Middle frontal gyrus (tissue), 1 donor: ENCODE results near the gene CHST4.
"Not testable (repeated sequence)": the region's sequence is repeated elsewhere in the genome, so short reads cannot be mapped to it uniquely, and the experiment has no call there.

Experiments
- DNase-seq: peaks from one replicate; pipeline ENCODE4 v3.0.0-alpha.2; 2015; ENCODE audit warnings: low spot score; ENCODE audit errors: extremely low spot score

CHST4 gene

DNA sequence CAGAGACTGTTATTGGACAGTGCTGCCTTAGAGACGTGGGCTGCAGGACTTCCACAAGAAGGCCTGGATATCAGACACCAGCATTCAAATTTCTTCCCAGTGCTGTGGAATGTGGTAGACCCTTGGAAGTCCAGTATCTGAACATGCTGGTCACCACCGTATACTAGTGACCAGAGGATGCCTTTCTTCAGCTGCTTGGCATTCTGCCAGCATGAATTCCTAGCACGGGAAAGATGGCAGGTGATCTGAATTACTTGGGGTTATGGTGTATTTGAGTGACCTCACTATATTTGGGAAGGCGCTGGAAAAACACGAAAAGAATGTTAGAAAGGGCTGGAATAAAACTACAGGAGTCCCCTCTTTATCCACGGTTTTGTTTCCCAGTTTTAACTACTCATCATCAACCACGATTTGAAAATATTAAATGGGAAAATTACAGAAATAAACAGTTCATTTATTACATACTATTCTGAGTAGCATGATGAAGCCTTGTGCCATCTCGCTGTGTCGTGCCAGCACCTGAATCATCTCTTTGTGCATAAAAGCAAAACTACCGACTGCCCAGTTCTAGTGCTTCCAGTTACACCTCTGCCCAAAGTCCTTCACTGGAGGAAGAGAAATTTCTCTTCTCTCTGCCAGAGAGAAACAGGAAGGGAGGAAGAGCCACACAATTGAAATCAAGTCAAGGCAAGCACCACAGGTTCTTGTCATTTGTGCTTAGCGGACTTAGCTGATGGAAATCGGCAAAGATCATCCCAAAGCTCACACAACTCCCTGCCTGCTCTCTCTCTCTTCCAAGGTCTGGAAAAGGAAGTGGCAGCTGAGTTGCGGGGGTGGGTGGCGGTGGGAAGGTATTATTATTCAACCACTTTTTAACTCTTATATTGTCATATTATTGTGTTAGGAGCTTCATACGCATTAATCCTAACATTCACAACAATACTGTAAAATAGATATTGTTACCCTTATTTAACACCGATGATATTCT is 1.4 kb upstream of the CHST4 start:
- DNase-seq = no peak

DNA sequence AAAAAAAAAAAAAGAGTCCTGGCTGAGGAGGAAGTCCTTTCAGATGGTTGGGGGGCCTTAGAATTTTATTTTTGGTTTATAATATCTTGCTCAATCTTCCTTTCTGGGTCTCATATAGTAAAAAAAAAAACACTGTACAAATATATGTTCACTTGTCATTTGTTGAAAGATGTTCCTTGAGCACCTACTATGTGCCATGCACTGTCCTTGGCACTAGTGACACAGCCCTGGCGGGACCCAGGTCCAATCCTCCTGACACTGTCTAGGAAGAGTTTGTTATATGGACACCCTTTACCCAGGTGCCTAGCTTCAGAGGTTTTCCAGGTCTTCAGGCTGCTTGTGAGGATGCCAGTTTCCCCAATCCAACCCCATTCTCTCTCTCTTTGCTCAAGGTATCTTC is 2.0 kb downstream of the CHST4 start:
- no peak for DNase-seq

DNA sequence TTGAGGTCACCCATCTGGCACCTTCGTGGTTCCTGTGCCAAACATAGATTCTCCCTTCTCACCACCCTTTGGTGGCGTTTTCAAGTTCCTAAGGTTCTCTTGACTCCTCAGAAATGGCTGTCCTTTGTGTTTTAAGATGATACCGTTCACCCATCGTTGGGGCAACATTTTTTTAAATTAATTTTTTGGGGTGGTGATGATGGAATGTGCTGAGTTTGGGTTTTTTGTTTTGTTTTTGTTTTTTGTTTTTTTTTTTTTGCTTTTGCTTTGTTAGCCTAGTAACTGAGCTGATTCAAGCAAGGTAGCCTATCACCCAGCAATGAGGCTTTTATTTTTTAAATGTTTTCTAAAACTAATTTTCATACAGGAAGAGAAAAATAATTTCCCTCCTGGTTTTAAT is 2.6 kb downstream of the CHST4 start:
- DNase-seq = no peak

DNA sequence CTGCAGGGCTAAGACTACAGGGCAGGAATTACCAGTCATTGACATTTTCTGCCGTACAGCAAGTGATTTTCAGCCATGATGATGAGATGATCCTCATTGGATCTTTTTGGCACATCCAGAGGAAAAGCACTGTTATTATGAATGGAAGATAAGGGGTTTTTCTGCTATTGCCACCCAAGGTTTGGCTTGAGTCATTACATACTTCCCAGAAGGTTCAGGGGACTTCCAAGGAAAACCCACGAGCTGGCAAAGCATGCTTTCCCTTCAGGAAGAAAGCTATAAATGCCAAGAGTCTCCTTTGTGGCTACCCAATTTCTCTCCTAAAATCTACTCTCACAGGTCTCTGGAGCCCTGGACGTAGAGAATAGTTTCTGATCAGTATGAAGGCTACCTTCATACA is 6.1 kb downstream of the CHST4 start:
- DNase-seq = no peak

DNA sequence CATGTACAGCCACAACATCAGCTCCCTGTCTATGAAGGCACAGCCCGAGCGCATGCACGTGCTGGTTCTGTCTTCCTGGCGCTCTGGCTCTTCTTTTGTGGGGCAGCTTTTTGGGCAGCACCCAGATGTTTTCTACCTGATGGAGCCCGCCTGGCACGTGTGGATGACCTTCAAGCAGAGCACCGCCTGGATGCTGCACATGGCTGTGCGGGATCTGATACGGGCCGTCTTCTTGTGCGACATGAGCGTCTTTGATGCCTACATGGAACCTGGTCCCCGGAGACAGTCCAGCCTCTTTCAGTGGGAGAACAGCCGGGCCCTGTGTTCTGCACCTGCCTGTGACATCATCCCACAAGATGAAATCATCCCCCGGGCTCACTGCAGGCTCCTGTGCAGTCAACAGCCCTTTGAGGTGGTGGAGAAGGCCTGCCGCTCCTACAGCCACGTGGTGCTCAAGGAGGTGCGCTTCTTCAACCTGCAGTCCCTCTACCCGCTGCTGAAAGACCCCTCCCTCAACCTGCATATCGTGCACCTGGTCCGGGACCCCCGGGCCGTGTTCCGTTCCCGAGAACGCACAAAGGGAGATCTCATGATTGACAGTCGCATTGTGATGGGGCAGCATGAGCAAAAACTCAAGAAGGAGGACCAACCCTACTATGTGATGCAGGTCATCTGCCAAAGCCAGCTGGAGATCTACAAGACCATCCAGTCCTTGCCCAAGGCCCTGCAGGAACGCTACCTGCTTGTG is 10.7 kb downstream of the CHST4 start:
- no peak for DNase-seq

DNA sequence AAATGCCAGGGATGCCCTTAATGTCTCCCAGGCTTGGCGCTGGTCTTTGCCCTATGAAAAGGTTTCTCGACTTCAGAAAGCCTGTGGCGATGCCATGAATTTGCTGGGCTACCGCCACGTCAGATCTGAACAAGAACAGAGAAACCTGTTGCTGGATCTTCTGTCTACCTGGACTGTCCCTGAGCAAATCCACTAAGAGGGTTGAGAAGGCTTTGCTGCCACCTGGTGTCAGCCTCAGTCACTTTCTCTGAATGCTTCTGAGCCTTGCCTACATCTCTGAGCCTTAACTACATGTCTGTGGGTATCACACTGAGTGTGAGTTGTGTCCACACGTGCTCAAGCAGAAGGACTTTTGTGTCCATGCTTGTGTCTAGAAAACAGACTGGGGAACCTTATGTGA is 11.4 kb downstream of the CHST4 start:
- no peak for DNase-seq

DNA sequence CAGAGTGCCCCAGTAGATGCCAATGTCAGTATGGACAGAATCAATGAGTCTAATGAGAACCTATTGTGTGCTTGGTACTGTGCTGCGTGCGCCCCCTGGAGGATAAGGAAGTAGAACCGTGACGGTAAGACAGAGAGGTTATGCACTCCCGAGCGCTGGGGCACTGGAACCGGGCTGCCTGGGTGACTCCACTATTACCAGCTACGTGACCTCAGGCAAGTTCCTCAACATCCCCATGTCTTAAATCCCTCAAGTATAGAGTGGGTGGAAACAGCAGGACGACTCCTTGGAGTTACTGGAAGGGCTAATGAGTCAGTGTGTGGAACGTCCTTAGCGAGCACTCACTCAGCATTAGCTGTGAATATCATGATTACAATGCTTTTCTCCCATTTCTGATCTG is 16.2 kb downstream of the CHST4 start:
- DNase-seq = no peak

DNA sequence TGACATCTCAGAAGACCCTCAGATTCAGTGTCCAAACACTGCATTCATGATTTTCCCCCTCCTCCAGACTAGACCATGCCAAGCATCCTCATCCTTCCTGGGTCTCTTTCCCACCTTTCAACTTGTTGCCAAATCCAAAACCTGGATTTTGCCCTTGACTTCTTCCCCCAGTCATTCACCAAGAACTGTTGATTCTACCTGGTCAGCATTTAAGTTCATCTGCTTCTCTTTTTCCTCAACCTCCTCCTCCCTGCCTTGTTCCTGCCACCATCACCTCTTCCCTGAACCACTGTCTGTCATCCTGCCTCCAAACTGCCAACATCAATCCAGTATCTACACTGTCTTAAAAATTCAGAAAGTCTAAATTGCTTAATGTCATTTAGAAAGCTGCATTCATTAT is 20.9 kb downstream of the CHST4 start:
- no peak for DNase-seq

DNA sequence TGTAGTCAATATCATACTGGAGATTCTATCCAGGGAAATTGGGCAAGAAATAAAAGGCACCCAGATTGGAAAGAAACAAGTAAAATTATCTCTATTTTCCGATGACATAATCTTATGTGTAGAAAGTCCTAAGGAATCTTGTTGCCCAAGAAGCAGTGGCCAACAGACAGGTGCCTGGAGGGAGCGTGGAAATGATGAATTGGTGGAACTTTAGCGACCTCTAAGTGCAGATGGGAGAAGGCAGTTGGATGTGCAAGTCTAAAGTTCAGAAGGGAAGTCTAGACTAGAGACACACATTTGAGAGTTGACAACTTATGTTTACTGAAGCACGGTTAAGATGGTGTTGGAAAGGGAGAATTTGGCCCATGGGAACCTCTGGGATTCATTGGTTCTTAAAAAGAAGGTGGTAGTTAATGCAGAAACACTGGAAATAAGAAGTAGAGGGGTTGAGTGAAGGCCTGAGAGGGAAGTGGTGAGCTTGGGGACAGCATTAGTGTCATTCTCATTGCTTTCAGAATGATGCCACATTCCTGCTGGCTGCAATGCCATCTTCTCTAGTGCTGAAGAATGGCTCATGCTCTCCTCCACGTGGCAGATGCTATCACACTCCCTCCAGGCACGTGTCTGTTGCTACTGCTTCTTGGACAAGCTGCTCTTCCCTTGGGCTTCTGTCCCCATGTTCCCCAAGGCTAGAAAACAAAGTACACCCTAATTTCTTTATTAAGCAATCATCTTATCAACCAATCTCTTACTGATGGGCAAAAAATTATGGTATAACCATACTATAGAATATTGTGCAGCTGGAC is 26.7 kb downstream of the CHST4 start:
- no peak for DNase-seq

DNA sequence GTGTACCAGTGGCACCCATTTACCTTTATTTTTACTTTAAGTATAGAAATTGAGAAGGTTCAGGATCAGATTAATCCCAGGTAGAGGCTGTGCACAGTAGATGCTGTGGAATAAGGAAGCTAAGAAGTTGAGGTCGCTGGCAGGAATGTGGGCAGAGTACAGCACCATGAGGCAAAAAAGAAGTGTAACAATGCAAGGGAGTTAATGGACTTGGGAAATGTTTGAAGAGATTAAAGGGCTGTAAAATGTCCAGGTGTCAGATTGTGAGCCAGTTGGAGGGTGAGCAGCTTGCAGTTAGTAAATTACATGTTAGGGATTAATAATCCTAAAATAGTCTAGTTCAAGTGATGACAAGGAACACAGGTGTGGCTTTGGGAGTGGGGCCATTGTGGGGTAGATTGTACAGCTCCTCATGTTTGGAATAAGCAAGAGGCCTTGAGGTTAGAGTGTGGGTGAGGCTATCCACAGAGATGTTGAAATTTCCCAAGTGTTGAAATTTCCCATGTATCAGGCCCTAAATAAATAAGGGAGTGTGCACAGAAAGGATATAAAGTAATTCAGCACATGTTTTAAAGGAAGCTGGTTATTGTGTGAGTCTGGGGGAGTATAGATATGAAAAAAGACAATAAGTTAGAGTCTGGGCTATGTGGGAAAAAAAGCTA is 29.1 kb downstream of the CHST4 start:
- no peak for DNase-seq

DNA sequence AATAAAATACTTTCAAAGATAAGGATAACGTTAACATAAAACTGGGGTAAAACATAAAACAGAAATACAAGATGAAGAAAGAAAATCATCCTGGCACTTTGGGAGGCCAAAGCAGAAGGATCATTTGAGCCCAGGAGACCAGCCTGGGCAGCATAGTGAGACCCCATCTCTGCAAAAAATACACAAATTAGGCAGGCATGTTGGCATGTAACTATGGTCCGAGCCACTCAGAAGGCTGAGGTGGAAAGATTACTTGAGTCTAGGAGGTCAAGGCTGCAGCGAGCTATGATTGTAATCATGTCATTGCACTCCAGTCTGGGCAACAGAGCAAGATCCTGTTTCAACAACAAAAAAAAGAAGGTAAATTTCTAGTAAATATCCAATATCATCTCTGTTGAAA is 31.1 kb downstream of the CHST4 start:
- DNase-seq = no peak

DNA sequence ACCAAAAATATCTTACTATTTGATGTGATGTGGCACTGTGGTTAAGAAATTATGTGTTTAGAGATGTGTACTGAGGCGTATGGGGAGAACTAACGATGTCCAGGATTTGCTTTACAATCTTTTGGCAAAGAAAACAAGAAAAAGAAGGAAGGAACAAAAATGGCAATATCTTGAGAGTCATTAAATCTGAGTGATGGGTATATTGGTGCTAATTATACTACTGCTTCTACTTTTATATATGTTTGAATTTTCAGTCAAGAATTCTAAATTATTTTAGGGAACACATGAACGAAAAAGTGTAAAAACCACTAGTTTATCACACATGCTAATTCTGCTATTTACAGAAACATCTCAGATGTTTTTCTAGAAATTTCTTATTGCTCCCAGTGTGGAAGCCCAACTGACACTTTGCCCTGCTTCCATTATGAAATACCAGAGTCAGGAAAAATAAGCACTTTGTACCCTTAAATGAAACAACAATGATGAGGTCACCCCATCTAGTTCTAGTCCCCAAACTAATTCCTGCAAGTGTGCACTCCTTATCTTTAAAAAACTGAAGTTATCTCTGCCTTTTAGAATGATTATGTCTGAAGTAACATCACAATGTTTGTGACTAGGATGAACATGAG is 31.8 kb downstream of the CHST4 start:
- DNase-seq = no peak

DNA sequence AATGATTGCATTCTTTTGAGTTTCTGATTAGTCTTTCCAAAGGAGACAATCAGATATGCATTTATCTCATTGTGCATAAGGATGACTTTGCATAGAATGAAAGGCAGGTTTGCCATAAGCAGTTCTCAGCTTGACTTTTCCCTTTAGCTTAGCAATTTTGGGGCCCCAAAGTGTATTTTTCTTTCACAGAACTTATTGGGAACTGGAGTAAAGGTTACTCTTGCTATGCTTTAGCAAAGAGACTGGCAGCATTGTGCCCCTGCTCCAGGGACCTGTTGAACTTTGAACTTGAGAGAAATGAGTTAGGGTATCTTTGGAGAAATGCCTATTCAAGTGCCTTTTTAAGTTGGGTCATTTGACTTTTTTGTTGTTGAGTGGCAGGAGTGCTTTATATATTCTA is 33.6 kb downstream of the CHST4 start:
- DNase-seq = no peak

DNA sequence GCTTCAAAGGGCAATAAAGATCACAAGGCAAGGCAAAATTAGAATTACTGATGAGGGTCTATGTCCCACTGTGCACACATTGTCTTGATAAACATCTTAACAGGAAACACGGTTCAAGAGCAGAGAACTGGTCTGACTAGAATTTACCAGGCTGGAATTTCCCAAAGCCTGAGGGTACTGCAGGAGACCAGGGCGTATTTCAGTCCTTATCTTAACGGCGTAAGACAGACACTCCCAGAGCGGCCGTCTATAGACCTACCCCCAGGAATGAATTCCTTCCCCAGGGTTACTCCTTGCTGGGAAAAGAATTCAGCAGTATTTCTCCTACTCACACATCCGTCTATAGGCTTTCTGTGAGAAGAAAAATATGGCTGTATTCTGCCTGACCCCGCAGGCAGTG is 35.7 kb downstream of the CHST4 start:
- not testable (repeated sequence) for DNase-seq

DNA sequence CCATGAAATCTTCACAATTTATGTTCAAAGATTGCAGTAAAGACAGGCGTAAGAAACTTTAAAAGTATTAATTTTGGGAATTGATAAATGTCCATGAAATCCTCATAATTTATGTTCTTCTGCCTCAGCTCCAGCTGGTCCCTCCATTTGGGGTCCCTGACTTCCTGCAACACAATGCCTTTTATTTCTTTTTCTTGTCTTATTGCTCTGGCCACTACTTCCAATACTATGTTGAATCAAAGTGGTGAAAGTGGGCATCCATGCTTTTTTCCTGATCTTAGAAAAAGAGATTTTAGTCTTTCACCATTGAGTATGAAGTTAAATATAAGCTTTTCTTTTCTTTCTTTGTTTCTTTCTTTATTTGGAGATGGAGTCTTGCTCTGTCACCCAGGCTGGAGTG is 36.3 kb downstream of the CHST4 start:
- DNase-seq = no peak

DNA sequence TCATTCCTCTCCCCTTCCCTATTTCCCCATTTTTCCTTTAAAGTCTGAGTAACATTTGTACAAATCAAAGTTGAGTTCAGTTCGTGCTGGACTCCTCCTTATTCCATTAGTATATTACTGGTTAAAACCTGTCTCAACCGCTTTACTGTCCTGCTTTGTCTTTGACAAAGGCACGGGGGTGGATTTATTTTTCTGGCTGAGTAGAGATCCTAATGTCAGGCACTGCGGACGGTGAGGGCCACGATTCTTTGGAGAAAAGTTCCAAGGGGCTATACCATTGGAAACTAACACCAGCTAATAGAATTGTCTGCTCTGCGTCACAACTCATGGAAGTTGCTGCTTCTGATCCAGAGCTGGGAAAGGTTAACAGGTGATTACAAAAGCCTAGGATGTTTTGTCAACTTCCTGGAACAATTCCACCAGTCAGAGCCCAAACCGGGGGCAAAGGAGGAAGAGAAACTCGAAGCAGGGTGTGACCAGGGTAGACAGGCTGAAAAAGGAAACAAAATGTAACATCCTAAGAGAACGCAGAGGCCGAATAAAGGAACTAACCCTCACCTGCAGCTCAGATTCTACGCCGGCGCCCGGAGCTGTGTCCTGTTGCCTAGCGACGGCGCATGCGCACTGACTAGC is 38.2 kb downstream of the CHST4 start:
- no peak for DNase-seq

DNA sequence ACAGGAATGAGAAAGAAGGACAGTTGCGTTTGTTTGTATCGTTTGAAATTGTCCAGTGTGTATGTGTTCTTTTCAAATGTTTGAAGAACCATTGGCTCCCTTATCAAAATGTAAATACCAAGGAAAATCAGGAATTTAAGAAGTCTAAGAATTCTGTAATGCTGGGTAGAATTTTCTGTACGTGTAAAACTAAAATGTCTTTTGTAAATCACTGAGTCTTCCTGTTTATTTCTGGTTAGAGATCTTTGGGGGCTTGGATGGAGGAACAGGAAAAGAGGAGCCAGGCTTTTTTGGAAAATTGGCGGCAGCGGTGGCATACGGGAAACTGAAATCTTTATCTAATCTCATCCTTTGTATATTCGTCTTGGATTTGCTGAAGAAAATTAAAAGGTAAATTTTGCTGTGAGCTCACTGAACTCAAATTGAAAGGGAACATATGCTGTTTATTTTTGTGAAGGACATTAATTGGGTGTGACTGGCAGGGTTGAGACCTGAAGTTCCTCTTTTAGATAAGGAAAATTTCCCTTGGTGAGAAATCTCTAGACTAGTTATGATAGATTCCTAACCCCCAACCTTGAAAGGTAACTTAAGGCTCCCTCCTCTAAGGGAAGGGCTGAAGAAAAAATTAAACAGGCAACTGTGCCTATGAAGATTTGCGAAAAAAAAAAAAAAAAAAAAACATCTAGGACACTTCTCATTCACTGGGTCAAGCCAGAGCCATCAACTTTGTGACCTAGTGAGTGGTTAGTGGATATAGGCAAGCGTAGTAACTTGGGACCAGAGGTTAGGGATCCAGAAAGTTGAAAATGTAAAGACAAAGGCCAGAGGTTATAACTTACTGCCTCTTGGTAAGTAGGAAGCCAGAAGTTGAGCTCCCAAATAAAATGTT is 39.8 kb downstream of the CHST4 start:
- no peak for DNase-seq

DNA sequence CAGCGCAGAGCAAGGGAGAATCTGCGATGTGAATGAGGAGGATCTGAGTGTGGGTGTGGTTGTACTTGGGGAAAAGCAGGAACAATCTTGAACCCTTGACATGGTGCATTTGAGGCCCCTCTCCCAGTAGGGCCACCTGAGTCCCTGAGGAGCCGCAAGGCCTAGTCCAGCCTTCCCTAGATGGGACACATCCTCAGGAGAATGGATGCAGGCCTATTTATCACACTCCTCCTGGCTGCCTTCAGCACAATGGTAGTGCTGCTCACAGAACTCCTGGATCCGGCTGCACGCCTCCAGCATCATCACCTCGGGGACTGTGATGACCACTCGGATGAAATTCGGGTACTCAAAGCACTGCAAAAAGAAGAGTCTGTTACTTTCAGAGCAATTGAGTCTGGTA is 41.7 kb downstream of the CHST4 start:
- DNase-seq = no peak

DNA sequence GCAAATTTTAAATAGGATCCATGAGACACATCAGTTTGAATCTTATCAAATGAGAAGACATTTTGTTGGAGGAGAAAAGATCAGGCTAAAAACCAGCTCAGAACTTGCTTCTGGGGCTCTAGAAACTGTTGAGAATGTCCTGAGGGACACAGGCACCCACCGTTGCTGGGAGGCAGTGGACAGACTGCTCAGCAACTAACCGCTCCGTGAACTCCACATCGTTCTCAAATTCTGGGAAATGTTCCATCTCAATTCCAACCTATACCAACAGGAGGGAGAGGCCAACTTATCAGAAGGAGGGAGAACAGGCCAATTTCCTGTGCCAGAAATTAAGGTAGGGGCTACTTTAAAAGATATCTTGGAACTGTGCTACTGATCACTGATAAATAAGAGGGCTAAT is 42.3 kb downstream of the CHST4 start:
- no peak for DNase-seq
